ENCODE measurements around the gene HSPB6.

HSPB6 gene

GRCh38 chr19:35717665-35718344, 39.0 kb downstream of the HSPB6 start, which contains the start of gene KMT2B:
KMT2B (plus strand) TSS chr19:35718003; CDS start chr19:35718019, 16 bp downstream.
- no peak for TF ChIP-seq CTCF (IDR thresholded peaks at IDR 0.05; ENCODE audit: low read depth, low read length)
- peak; percentile 89 for DNase-seq (ENCODE audit: extremely low read depth, low read depth)

- peak; percentile 86 for TF ChIP-seq CTCF (IDR thresholded peaks at IDR 0.05; ENCODE audit: low read depth, low read length)
- DNase-seq (ENCODE audit: extremely low read depth, low read depth): peak; percentile 55
These were observed 39.8 kb downstream of the HSPB6 start for GRCh38 chr19:35716801-35717664.

- DNase-seq (ENCODE audit: extremely low read depth, low read depth): no peak
- no peak for TF ChIP-seq CTCF (IDR thresholded peaks at IDR 0.05; ENCODE audit: low read depth, low read length)
These were observed 40.6 kb downstream of the HSPB6 start for GRCh38 chr19:35715981-35716800.

- no peak for TF ChIP-seq CTCF (IDR thresholded peaks at IDR 0.05; ENCODE audit: low read depth, low read length)
- DNase-seq (ENCODE audit: extremely low read depth, low read depth): no peak
These were observed 41.4 kb downstream of the HSPB6 start for GRCh38 chr19:35715355-35715809.

GRCh38 chr19:35714601-35715354, 42.1 kb downstream of the HSPB6 start:
- no peak for TF ChIP-seq CTCF (IDR thresholded peaks at IDR 0.05; ENCODE audit: low read depth, low read length)
- no peak for DNase-seq (ENCODE audit: extremely low read depth, low read depth)

GRCh38 chr19:35713904-35714495, 42.8 kb downstream of the HSPB6 start:
- DNase-seq (ENCODE audit: extremely low read depth, low read depth): no peak
- TF ChIP-seq CTCF (IDR thresholded peaks at IDR 0.05; ENCODE audit: low read depth, low read length): no peak

Measured in AG09319 (cell line).